GM21529 (cell line): ENCODE measurements around the gene PUS10.
A peak's percentile ranks its signal among the peaks of the same experiment; 100 is the strongest.
"Not testable (repeated sequence)": the region's sequence is repeated elsewhere in the genome, so short reads cannot be mapped to it uniquely, and the experiment has no call there.

ENCODE experiments used
- ATAC-seq: cut with Tn5 transposase; IDR thresholded peaks from one replicate; pipeline ENCODE4 v1.9.1; 2021; ENCODE audit not compliant: unreplicated experiment

The PUS10 gene, protein sequence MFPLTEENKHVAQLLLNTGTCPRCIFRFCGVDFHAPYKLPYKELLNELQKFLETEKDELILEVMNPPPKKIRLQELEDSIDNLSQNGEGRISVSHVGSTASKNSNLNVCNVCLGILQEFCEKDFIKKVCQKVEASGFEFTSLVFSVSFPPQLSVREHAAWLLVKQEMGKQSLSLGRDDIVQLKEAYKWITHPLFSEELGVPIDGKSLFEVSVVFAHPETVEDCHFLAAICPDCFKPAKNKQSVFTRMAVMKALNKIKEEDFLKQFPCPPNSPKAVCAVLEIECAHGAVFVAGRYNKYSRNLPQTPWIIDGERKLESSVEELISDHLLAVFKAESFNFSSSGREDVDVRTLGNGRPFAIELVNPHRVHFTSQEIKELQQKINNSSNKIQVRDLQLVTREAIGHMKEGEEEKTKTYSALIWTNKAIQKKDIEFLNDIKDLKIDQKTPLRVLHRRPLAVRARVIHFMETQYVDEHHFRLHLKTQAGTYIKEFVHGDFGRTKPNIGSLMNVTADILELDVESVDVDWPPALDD

DNA sequence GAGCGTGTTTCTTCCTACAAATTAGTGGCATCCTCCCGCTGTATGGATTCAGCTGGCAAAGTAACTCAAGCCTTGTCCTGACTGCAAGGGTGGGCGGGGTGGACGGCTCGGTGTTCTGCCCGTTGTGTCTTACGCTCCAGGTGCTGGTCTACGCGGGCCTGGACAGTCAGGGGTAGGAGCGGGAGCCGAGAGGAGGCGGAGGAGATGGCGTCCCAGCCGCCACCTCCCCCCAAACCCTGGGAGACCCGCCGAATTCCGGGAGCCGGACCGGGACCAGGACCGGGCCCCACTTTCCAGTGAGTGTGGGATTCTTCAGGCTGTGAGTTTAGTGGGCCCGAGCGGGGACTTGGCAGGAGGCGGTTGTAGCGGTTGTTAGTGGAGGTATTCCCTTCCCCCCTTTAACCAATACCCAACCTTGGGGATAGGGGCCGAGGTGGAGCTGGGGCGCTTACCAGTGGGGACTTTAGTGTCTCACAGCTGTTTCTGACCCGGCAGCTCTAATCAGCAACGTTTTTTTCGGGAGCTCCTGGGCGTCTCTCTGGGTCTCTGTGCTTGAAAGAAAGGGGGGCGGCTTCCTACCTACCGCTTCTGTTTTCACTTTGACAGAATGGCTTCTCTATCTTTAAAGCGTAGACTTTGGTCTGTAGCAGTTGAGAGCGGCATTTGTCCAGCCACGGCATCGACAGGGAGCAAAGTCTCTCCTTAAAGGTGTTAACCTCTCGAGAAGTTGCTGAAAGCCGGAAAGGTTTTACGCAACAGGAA, at the start of gene PUS10, which contains the start of gene PEX13:
Gene PUS10, minus strand, starts transcription at position 700 of the 762 bp plus-strand sequence. CDS start 6,365 bp downstream, outside the sequence.
Gene PEX13, plus strand, starts transcription at position 165 of the 762 bp plus-strand sequence. Its CDS starts 40 bp downstream, at position 205.
- ATAC-seq = peak; percentile 81

DNA sequence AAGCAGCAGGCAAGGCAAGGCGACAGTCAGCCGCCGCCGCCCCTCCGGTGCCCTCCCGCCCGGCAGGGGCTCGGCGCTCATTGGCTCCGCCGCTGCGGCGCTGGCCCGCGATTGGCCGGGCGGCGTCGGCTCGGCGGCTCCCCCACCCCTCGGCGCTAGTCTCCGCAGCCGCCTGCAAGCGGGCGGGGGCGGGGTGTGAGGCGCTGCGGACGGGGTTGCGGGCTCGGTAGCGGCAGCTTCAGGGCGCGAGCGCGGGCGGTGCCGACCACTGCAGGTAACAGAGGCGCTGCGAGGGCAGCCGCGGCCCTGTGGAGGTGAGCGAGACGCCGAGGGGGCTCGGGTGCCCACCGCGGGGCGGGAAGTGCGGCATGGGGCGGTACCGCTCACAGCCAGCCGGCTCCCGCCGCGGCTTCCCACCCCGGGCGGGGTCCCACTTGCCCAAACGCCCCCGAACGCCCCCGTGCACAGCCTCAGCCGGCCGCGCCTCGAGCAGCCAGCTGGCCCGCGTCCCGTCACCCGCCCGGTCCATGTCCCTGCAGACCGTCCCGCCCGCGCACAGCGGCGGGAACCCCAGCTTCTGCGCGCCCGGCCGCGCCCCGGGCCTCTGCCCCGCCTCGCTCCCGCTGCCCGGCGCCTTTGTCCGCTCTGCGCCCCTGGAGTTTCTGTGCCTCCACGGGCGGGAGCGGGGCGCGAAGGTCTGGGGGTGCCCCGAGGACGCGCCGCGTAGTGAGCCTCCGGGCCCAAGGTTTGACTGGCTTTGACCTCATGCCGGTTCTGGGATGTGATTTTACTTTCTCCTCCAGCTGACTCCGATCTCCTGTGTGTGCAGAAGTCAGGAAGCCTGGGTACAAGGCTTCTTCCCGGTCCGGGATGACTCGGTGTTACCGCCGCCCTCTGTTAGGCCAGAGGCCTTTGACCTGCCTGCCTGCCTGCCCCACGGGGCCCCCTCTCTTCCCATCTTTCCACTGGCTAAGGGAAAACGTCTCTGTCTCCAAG, 48.0 kb upstream of the PUS10 start, which contains the start of gene SANBR:
Gene SANBR, plus strand, starts transcription at position 158 of the 996 bp plus-strand sequence. CDS start 4,480 bp downstream, outside the sequence.
- ATAC-seq = peak; percentile 96

DNA sequence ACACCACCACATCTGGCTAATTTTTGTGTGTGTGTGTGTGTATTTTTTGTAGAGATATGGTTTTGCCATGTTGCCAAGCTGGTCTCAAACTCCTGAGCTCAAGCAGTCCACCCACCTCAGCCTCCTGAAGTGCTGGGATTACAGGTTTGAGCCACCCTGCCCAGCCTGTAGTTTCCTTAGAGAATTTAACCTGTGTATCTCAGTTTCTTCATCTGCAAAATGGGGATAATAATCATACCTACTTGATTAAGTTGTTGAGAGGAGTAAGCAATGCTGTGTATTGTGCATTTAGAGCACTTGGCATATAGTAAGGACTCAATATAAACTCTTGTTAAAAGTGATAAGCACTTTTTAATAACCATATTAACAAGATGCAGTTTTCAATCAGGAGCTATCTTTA, 41.3 kb upstream of the PUS10 start:
- no peak for ATAC-seq

DNA sequence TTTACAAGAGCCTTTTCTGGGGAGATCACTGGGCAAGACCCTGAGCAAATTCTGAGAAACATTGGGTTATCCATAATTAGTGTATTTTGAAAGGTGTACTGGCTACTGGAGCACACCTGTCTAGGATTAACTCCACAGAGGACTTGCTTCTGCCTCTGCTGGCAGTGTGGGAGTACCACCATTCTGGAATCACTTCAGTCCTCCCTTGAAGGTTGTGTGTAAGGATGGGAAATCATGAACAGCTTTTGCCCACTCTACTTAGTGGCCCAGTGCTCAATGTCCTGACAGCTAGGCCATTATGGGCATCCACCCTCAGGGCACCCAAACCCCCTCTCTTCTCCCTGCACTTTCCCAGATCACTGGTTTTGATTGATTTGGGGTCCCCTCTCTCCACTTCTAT, 39.5 kb upstream of the PUS10 start:
- ATAC-seq = no peak

DNA sequence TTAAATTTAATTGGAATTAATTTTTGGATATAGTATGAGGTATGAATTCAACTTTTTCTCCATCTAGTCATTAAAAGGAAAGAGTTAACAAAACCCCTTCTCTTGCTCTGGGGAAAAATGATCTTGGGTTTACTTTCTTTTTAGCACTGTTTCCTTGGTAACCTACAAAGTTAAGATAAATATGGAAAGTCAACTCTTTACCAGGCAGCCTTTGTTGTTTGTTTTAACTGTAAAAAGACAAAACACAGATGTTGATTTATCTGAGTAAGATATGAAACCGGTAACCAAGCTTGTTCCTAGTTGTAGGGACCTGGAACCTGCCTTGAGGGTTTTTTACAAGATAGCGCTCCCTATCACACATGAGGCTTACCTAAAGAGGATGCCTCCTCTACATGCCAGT, 37.5 kb upstream of the PUS10 start:
- no peak for ATAC-seq

DNA sequence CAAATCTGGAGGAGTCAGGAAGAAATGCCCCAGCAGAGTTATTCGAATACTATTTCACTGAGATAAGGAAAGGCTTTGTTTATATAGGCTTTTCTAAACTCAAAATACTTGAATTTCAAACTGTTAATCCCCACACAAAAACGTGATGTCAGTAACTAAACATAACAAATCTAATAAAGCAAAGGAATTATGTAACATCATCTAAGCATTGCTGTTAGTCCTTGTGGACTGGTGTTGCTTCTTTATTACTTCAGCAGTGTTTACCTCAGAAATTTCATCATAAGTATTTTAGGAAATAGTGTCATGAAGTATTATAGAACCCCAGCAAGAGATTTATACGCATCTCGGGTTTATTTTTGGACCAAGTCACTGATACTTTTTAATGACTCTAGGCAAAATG, 27.9 kb upstream of the PUS10 start:
- no peak for ATAC-seq

DNA sequence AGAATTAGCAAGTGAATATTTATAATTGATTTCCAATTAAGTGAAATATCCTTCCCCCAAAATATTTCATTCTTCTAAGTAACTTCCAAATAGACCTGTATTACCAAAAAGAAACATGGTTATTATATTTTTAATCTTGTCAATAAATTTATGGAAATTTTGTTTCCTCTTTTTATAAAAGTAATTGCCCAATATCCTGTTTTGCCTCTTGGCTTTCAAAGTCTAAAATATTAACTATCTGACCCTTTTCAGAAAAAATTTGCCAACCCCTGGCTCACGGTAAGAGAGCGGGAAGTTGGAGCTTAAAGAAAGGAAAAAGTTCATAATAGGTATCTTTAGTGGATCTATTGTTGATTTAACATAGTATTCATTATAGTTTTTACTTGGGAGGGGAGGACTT, 27.2 kb upstream of the PUS10 start:
- no peak for ATAC-seq

DNA sequence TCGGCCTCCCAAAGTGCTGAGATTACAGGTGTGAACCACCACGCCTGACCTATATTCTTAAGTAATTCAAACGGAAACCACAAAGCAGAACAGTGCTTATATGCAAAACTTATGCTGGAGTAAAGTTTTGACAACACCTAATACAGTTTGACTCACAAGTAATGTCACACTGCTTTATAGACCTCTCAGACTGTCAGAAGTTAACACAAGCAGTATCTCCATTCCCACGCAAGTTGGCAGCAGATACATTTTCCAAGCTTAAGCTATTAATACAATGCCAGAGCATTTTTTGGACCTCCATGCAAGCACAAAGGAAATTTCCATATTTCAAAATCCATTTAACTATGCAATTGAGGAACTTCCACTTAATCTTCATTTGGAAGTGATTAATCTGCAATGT, 26.6 kb upstream of the PUS10 start:
- no peak for ATAC-seq

DNA sequence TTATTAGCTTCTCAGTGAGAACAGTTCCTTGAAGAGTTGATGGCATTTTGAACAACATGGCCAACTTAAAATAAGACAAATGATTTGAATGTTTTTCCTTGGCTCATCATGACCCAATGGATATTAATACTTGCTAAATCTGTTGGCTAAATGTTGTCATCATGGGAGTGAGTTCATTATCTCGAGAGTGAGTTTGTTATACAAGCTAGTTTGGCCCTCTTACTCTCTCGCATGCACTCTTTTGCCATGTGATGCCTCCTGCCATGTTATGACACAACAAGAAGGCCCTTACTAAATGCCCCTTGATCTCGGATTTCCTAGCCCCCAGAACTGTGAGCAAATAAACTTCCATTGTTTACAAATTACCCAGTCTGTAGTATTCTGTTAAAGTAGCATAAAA, 24.8 kb upstream of the PUS10 start:
- ATAC-seq = no peak

DNA sequence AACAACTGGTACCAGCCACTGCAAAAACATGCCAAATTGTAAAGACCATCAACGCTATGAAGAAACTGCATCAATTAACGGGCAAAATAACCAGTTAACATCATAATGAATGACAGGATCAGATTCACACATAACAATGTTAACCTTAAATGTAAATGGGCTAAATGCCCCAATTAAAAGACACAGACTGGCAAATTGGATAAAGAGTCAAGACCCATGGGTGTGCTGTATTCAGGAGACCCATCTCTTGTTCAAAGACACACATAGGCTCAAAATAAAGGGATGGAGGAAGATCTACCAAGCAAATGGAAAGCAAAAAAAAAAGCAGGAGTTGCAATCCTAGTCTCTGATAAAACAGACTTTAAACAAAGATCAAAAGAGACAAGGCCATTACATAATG, 18.6 kb upstream of the PUS10 start:
- not testable (repeated sequence) for ATAC-seq

DNA sequence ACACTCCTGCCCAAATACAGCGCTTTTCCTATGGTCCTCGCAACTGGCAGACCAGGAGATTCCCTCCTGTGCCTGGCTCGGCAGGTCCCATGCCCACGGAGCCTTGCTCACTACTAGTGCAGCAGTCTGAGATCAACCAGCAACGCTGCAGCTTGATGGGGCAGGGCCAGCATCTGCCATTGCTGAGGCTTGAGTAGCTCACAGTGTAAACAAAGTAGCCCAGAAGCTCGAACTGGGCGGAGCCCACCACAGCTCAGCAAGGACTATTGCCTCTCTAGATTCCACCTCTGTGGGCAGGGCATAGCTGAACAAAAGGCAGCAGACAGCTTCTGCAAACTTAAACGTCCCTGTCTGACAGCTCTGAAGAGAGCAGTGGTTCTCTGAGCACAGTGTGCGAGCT, 16.5 kb upstream of the PUS10 start:
- ATAC-seq = not testable (repeated sequence)

DNA sequence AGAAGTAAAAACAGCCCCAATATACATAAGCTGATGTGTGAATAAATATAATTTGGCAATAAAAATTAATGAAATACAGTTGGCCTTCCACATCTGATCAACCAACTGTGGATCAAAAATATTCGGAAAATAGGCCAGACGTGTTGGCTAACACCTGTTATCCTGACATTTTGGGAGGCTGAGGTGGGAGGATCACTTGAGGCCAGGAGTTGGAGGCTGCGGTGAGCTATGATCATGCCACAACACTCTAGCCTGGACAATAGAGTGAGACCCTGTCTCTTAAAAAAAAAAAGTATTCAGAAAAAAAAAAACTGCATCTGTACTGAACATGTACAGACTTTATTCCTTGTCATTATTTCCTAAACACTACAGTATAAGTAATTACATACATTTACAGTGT, 11.5 kb upstream of the PUS10 start:
- ATAC-seq = no peak

DNA sequence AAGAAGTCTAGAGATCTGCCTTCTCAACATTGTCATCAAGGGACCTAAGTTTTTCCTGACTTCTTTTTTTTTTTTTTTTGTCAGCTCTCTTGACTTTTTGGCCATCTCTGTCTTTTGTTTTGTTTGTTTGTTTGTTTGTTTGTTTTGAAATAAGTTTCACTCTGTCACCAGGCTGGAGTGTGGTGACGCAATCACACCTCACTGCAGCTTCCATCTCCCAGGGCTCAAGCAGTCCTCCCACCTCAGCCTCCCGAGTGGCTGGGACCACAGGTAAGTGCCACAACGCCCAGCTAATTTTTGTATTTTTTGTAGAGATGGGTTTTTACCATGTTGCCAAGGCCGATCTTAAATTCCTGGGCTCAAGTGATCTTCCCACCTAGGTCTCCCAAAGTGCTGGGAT, 5.6 kb upstream of the PUS10 start:
- ATAC-seq = no peak

DNA sequence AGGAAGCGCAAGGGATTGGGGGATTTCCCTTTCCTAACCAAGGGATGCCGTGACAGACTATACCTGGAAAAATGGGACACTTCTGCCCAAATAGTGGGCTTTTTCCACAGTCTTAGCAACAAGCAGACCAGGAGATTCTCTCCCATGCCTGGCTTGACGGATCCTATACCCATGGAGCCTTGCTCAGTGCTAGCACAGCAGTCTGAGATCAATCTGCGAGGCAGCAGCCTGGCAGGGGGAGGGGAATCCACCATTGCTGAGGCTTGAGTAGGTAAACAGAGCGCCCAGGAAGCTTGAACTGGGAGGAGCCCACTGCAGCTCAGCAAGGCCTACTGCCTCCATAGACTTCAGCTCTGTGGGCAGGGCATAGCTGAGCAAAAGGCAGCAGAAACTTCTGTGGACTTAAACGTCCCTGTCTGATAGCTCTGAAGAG, 3.2 kb upstream of the PUS10 start:
- no peak for ATAC-seq

DNA sequence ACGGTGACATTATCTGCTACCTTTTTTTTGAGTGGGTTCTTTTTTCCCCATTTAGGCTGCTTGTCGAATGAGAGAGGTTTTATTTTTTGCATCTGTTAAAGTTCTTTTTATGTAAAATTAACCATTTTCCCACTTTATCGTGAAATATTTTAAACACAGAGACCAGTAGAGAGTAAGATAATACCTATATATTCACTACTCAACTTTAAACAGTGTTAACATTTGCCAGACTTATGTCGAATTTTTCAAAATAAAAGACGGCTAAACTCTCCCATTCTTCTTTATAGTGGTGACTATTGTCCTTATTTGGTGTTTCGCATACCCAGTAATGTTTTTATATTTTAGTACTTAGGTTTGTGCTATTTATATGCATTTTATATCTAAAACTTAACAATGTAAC, 743 bp upstream of the PUS10 start:
- no peak for ATAC-seq

DNA sequence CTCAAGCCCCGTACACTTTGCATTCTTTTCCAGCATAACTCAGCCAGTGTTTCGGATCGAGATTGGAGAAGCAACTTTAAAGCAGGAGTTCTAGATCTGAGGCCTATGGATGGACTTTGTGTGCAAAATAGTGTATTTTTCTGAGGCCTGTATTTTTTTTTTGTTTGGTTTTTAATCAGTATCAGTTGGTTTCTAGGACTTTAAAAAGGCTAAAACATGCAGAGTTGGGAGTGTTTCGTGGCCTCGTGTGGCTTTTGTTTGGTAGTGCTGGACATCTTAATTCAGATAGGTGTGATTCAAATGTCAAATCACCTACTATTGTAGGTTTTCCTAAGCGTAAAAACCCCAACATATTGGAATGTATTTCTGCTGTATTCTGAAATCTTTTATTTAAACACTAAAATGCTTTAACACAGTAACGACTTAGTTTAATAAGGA, 282 bp upstream of the PUS10 start:
- ATAC-seq = no peak

DNA sequence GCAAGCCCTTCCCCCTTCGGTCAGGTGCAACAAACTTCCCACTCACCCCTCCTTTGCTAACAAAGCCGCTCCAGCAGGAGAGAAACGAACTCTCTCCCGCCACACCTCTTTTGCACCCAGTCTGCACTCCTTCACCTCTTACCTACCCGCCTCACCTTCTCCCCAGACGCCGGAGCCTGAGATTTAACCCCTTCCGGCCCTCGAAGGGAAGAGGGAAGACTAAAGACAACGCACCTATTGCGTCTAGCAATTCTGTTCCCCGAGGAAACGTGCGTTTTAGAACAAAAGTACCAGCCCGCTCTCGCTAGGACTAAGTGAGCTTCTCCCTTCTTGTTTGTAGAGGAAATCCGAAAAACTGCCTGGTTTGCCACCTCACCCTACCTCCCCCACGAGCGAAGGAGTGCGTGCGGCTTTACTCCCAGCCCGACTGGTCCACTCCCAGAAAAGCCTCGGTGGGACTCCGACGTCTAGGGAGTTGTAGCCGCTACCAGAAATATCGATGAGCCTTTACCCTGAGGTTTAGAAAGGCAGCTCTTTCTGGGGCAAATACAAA, 976 bp downstream of the PUS10 start:
- peak; percentile 61 for ATAC-seq

DNA sequence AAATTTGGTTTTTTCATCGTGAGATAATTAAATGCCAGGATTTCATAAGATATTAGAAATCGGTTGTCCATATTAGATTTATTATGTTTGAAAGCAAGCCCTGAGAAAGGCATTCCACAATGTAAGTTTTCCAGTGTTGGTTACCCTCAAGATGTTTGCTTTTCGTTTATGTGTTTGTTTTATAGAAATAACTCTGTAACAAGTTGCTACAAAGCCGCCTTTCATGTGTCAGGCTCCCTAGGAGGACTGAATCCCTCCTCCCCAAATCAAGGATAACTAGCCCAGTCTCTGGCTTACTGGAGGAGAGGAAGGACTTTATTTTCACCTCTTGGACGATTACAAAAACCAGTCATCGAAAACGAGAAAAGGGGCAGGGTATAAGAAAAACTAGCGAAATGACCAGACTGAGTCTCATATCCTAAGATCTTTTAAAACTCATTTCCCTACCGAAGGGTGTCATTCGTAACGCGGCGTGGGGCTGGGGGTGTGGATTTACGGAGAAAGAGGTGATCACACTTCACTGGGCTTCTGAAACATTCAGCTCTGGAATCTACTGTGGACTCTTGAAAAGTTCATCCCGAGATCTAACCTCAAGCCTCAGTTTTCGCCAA, 1.6 kb downstream of the PUS10 start:
- peak; percentile 17 for ATAC-seq

DNA sequence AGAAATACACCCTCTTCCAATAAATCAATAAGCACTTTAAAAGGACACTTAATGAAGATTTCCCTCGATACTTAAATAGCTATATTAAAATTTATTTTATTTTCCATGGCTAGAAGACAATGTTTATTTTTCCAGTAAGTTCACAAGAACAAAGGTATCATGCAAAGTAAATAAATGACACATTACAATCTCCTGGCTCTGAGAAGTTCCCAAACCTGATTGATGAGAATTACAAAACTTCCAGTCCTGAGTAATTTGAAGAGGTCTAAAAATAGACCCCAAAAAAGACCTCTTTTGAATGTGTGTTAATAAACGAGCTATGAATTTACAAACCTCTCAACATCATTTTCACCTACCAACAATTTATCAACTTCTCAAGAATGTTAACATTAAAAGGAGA, 2.1 kb downstream of the PUS10 start:
- no peak for ATAC-seq

DNA sequence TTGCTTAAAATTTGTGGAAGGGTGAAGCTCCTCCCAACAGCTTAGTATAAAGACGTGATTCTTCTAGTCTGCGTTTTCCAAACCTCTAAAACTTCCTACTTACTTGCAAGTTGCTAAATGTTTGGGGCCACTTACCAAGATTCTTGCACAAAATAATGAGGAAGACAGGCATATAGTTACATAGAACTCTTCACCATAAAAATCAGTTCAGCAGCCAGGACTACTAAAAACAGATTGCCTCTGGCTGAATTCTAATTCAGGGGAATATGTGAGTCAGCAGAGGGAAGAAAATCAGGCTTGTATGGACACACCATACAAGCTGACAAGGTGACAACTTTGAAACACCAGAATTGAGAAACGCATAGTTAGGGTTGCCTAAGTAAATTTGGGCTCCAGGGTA, 3.3 kb downstream of the PUS10 start:
- no peak for ATAC-seq
